K562 (cell line): ENCODE data around the gene PDZD2. TPM values are rescaled to one million over a fixed set of nuclear protein-coding genes. Genes with fewer than 3 reads are reported as not detected.

ENCODE experiments used
- ATAC-seq: fragments of 200-7000 bp; cut with Tn5 transposase; 3 replicates; pipeline ENCODE4 v1.9.1; 2020; ENCODE audit warnings: moderate library complexity
- BruUV-seq: library from RNA; stranded (reverse); fragments of 400-500 nt; replicated peaks from 2 replicates; lab custom pipeline; 2021; lab: Mats Ljungman, UMichigan
- CTCF ChIA-PET: fragments of 300-600 bp; formaldehyde crosslinking; extraction: SDS; loops from one replicate; lab custom pipeline; 2021; ENCODE audit warnings: low intra/inter-chr PET ratio; lab: Yijun Ruan, JAX
- POLR2A ChIA-PET: fragments of 300-600, 350-650 bp; sonication (Branson Sonifier 250); formaldehyde crosslinking; extraction: SDS; loops from one replicate; lab custom pipeline; 2021; ENCODE audit warnings: antibody characterized with exemption, inconsistent platforms; lab: Yijun Ruan, JAX
- DNase-seq, 4 experiments: peaks; one replicate each; pipeline versions ENCODE4 v3.0.0 to v3.0.0-alpha.2; 2011 to 2018; ENCODE audit warnings: low spot score in 3 of 4, mixed read lengths in 3 of 4; ENCODE audit errors: extremely low read depth in 1 of 4
- FAIRE-seq: peaks from 2 replicates; lab custom pipeline; 2011; peaks lifted over from hg19 to GRCh38; lab: Jason Lieb, UNC
- H2AFZ ChIP-seq: 2 replicates; pipeline ENCODE4 v1.6.0; 2011; ENCODE audit warnings: low read depth, low read length, control low read depth, inconsistent platforms
- H3K27ac ChIP-seq: fragments of 200-600 bp; 3 replicates; pipeline ENCODE4 v1.8.0; 2011; ENCODE audit warnings: low read depth, mild to moderate bottlenecking, control low read depth, inconsistent platforms, low read length, moderate library complexity, mixed read lengths; ENCODE audit errors: extremely low read depth
- H3K27me3 ChIP-seq, 2 experiments: fragments of 300-600 bp in 1 of 2; 2 replicates in 1 of 2; 3 replicates in 1 of 2; pipeline versions ENCODE4 v1.6.0 to v1.8.0; 2011; ENCODE audit warnings: inconsistent platforms in 2 of 2, low read length in 2 of 2, mild to moderate bottlenecking in 1 of 2, mixed read lengths in 1 of 2, moderate library complexity in 1 of 2; ENCODE audit not compliant: control insufficient read depth in 2 of 2, insufficient read depth in 2 of 2
- H3K36me3 ChIP-seq: fragments of 300-600 bp; 3 replicates; pipeline ENCODE4 v1.8.0; 2011; ENCODE audit warnings: mild to moderate bottlenecking, low read length, inconsistent platforms; ENCODE audit not compliant: control insufficient read depth, insufficient read depth
- H3K4me1 ChIP-seq, 2 experiments: fragments of 200-600 bp in 1 of 2; replicated peaks in 1 of 2; 2 replicates in 1 of 2; 3 replicates in 1 of 2; pipeline versions ENCODE4 v1.5.1 to v1.8.0; 2011; ENCODE audit warnings: inconsistent platforms in 2 of 2, low read length in 2 of 2, mild to moderate bottlenecking in 1 of 2, mixed read lengths in 1 of 2, moderate library complexity in 1 of 2; ENCODE audit not compliant: control insufficient read depth in 2 of 2, insufficient read depth in 2 of 2
- H3K4me2 ChIP-seq: 2 replicates; pipeline ENCODE4 v1.6.1; 2011; ENCODE audit warnings: low read length, control low read depth, inconsistent platforms, mixed read lengths; ENCODE audit not compliant: insufficient read depth
- H3K4me3 ChIP-seq: fragments of 200-600 bp; sonication (generic), shearing (Covaris generic); 2 replicates; pipeline ENCODE4 v1.5.1; 2016; ENCODE audit warnings: control low read depth, inconsistent platforms
- H3K79me2 ChIP-seq: fragments of 200-600 bp; 3 replicates; pipeline ENCODE4 v1.8.0; 2011; ENCODE audit warnings: low read length, inconsistent platforms; ENCODE audit not compliant: control insufficient read depth, insufficient read depth
- H3K9ac ChIP-seq, 2 experiments: 2 replicates each; pipeline versions ENCODE4 v1.6.0 to v1.6.1; 2011; ENCODE audit warnings: low read depth in 2 of 2, low read length in 2 of 2, control low read depth in 1 of 2, inconsistent platforms in 1 of 2, mild to moderate bottlenecking in 1 of 2, mixed read lengths in 1 of 2; ENCODE audit not compliant: insufficient read depth in 1 of 2
- H3K9me1 ChIP-seq: one replicate; pipeline ENCODE4 v1.6.0; 2011; ENCODE audit warnings: inconsistent platforms, mild to moderate bottlenecking, low read length, moderate library complexity; ENCODE audit not compliant: control insufficient read depth, insufficient read depth
- H3K9me3 ChIP-seq: replicated peaks from 2 replicates; pipeline ENCODE4 v1.5.1; 2011; ENCODE audit warnings: low read depth, low read length, inconsistent platforms; ENCODE audit not compliant: control insufficient read depth, insufficient read depth
- H4K20me1 ChIP-seq: replicated peaks from 2 replicates; pipeline ENCODE4 v1.6.1; 2011; ENCODE audit warnings: low read length, inconsistent platforms, mixed read lengths; ENCODE audit not compliant: control insufficient read depth, insufficient read depth
- BHLHE40 ChIP-seq: IDR thresholded peaks from 2 replicates; pipeline ENCODE4 v1.6.1; 2011; ENCODE audit warnings: low read length, improper control_type of control experiment
- CBX3 ChIP-seq, 2 experiments: IDR thresholded peaks; 1 replicate in 1 of 2; 2 replicates in 1 of 2; pipeline ENCODE4 v1.6.1; 2012; ENCODE audit warnings: inconsistent platforms in 2 of 2, low read length in 2 of 2, borderline replicate concordance in 1 of 2, control low read depth in 1 of 2
- EP400 ChIP-seq: fragments of 450-650 bp; IDR thresholded peaks from 2 replicates; pipeline ENCODE4 v1.6.1; 2017; ENCODE audit warnings: antibody characterized with exemption, mild to moderate bottlenecking, moderate library complexity
- FOXJ2 ChIP-seq: fragments of 200-800 bp; sonication (Bioruptor generic); IDR thresholded peaks from 2 replicates; pipeline ENCODE4 v1.6.1; 2016; ENCODE audit warnings: missing genetic modification characterization, missing compliant biosample characterization
- FOXM1 ChIP-seq, 2 experiments: fragments of 450-650 bp in 1 of 2; sonication (generic) in 1 of 2; formaldehyde crosslinking in 1 of 2; IDR thresholded peaks; 2 replicates each; pipeline versions ENCODE4 v1.6.1 to v1.9.0; 2017 to 2022; ENCODE audit warnings: low read depth in 2 of 2, mild to moderate bottlenecking in 2 of 2, missing genetic modification reagents in 1 of 2, moderate library complexity in 1 of 2
- HCFC1 ChIP-seq: IDR thresholded peaks from 2 replicates; pipeline ENCODE4 v1.6.1; 2012; ENCODE audit warnings: low read depth, low read length, improper control_type of control experiment
- JUND ChIP-seq, 2 experiments: IDR thresholded peaks; 2 replicates in 1 of 2; 3 replicates in 1 of 2; pipeline ENCODE4 v1.6.1; 2011; ENCODE audit warnings: borderline replicate concordance in 2 of 2, low read depth in 2 of 2, low read length in 2 of 2, improper control_type of control experiment in 1 of 2, missing biosample characterization in 1 of 2, missing genetic modification characterization in 1 of 2, missing genetic modification reagents in 1 of 2
- KDM2B ChIP-seq: fragments of 250-450 bp; sonication (Bioruptor Pico); IDR thresholded peaks from 2 replicates; pipeline ENCODE4 v1.8.0; 2021; ENCODE audit warnings: mild to moderate bottlenecking, moderate library complexity
- MECOM ChIP-seq: fragments of 250-450 bp; sonication (Bioruptor Pico); IDR thresholded peaks from 2 replicates; pipeline ENCODE4 v1.8.0; 2022; ENCODE audit warnings: inconsistent platforms
- MED1 ChIP-seq: sonication (generic); formaldehyde crosslinking; IDR thresholded peaks from 2 replicates; pipeline ENCODE4 v1.8.1; 2023; ENCODE audit warnings: missing genetic modification reagents, borderline replicate concordance
- RAD21 ChIP-seq, 2 experiments: fragments of 250-450 bp in 1 of 2; fragments of 450-650 bp in 1 of 2; sonication (Bioruptor Pico) in 1 of 2; formaldehyde crosslinking in 1 of 2; IDR thresholded peaks in 1 of 2; conservative IDR thresholded peaks in 1 of 2; 2 replicates each; pipeline versions ENCODE4 v1.4.0 to v1.8.0; 2020 to 2022; ENCODE audit warnings: mild to moderate bottlenecking in 2 of 2, moderate library complexity in 1 of 2
- RBFOX2 ChIP-seq: fragments of 200-400 bp; formaldehyde crosslinking; IDR thresholded peaks from 2 replicates; pipeline ENCODE4 v1.6.1; 2017; ENCODE audit warnings: low read depth, mild to moderate bottlenecking, low read length, moderate library complexity
- RUNX1 ChIP-seq: sonication (generic); IDR thresholded peaks from 2 replicates; pipeline ENCODE4 v1.6.1; 2016; ENCODE audit warnings: antibody characterized with exemption, low read depth
- STAT5A ChIP-seq: IDR thresholded peaks from 2 replicates; pipeline ENCODE4 v1.6.1; 2012; ENCODE audit warnings: low read length, inconsistent platforms, borderline replicate concordance
- ZFP36 ChIP-seq: fragments of 150-350 bp; IDR thresholded peaks from 2 replicates; pipeline ENCODE4 v1.6.1; 2018; ENCODE audit warnings: low read length, low read depth; ENCODE audit not compliant: partially characterized antibody
- ZNF239 ChIP-seq: fragments of 250-450 bp; sonication (Bioruptor Pico); IDR thresholded peaks from 2 replicates; pipeline ENCODE4 v1.4.0; 2020; ENCODE audit warnings: mild to moderate bottlenecking
- ZNF253 ChIP-seq: fragments of 250-450 bp; sonication (Bioruptor Pico); conservative IDR thresholded peaks from 2 replicates; pipeline ENCODE4 v1.6.1; 2021; ENCODE audit warnings: mild to moderate bottlenecking
- ZNF518B ChIP-seq: fragments of 250-450 bp; sonication (Bioruptor Pico); IDR thresholded peaks from 2 replicates; pipeline ENCODE4 v1.5.0; 2021; ENCODE audit warnings: mild to moderate bottlenecking, moderate library complexity
- ZNF586 ChIP-seq: fragments of 450-650 bp; formaldehyde crosslinking; conservative IDR thresholded peaks from 2 replicates; pipeline ENCODE4 v1.4.0; 2020; ENCODE audit warnings: mild to moderate bottlenecking, moderate library complexity
- ZSCAN32 ChIP-seq: fragments of 450-650 bp; formaldehyde crosslinking; IDR thresholded peaks from 2 replicates; pipeline ENCODE4 v1.4.0; 2020; ENCODE audit warnings: mild to moderate bottlenecking, moderate library complexity
- WGBS: fragments of 100-300 bp; shearing (Covaris generic); methylation state at CpG from one replicate; pipeline ENCODE4 v1.1.6; 2016; ENCODE audit warnings: low coverage, mixed read lengths; ENCODE audit not compliant: insufficient coverage; ENCODE audit errors: missing lambda C conversion rate; 5-methylcytosine and 5-hydroxymethylcytosine counted together
- in situ Hi-C: fragments of 300-500 bp; cut with MboI; formaldehyde crosslinking; loops from 4 replicates; pipeline ENCODE4 v1.15.0; 2018; ENCODE audit warnings: inconsistent platforms, mixed read lengths
- intact Hi-C: fragments of 100-400 bp; cut with micrococcal nuclease; formaldehyde crosslinking; loops from 2 replicates; pipeline ENCODE4 v1.14.2; 2022
- polyA plus RNA-seq, 8 experiments: library from polyadenylated mRNA; depleted of rRNA in 4 of 8; stranded (reverse) in 5 of 8; unstranded in 3 of 8; fragments of >200 nt; fragmentation: Nextera tagmentation in 2 of 8; fragmentation: Illumina TruSeq in 1 of 8; extraction: Ambion mirVana in 2 of 8; extraction: Trizol in 1 of 8; gene quantifications; 2 replicates each; pipeline versions ENCODE4 v1.2.1 to v1.2.3, GENCODE V29; 2011 to 2014; ENCODE audit warnings: inconsistent platforms in 1 of 8, missing spikeins in 1 of 8
- total RNA-seq, 7 experiments: library from RNA; depleted of rRNA in 6 of 7; stranded (reverse); fragments of >200 nt in 6 of 7; fragmentation: Illumina TruSeq in 2 of 7; extraction: Trizol in 2 of 7; gene quantifications; 2 replicates each; pipeline versions ENCODE4 v1.2.1 to v1.2.3, GENCODE V29; 2011 to 2021; ENCODE audit warnings: low replicate concordance in 1 of 7

PDZD2 gene
- total and polyA plus RNA-seq, 9 of the 15 experiments (the other 6 are each of a cell fraction or from before 2014, with no cell fraction given) = 0.02 to 0.08 (median 0.04) TPM; not detected in 6

- Histone ChIP-seq H3K4me2 (no peak overlapping the region), H3K4me3 (no peak overlapping the region), H3K4me1 (no peaks in the 10 kb centered on the region), H3K27ac (no peak overlapping the region), H3K27me3 (peaks cover 13 to 23% of the 10 kb centered on the region in 2 experiments; a peak in 4 of 5 replicates), H3K36me3 (no peaks in the 10 kb centered on the region), H2AFZ (no peak overlapping the region), H4K20me1 (no peaks in the 10 kb centered on the region), H3K79me2 (no peaks in the 10 kb centered on the region), H3K9me3 (no peaks in the 10 kb centered on the region), H3K9me1 (no peaks in the 10 kb centered on the region), H3K9ac (no peak overlapping the region)
- no peak for FAIRE-seq
- no peak for TF ChIP-seq ZNF239 (CRISPR knock-in tag)
- TF ChIP-seq ZNF586 (CRISPR knock-in tag) = no peak
- TF ChIP-seq ZFP36 = no peak
- TF ChIP-seq ZNF253 (CRISPR knock-in tag) = no peak
- no peak for TF ChIP-seq ZNF518B
- TF ChIP-seq BHLHE40 = no peak
- TF ChIP-seq KDM2B (CRISPR knock-in tag) = no peak
- no peak for TF ChIP-seq EP400
- TF ChIP-seq RAD21 (CRISPR knock-in tag; conservative IDR thresholded peaks at IDR 0.05 in 1 of 2, IDR thresholded peaks at IDR 0.05 in 1 of 2) = no peak
- no peak for TF ChIP-seq MECOM
- TF ChIP-seq JUND (IDR thresholded peaks at IDR 0.05; ENCODE audit: borderline replicate concordance, low read depth, low read length) = no peak
- TF ChIP-seq JUND (tag; IDR thresholded peaks at IDR 0.05; ENCODE audit: borderline replicate concordance, low read depth, low read length) = no peak
- TF ChIP-seq FOXM1 (IDR thresholded peaks at IDR 0.05; ENCODE audit: low read depth) = no peak
- no peak for TF ChIP-seq FOXM1 (CRISPR knock-in tag; IDR thresholded peaks at IDR 0.05; ENCODE audit: low read depth)
- TF ChIP-seq RUNX1 = no peak
- TF ChIP-seq STAT5A = no peak
- TF ChIP-seq CBX3 (IDR thresholded peaks at IDR 0.05; ENCODE audit: borderline replicate concordance in 1 of 2, low read length in 2 of 2) = no peak
- no peak for TF ChIP-seq ZSCAN32 (CRISPR knock-in tag)
- TF ChIP-seq RBFOX2 = no peak
- TF ChIP-seq HCFC1 = no peak
- no peak for TF ChIP-seq FOXJ2 (tag)
- no peak for TF ChIP-seq MED1
- ChIA-PET CTCF (no interaction called here), POLR2A (no interaction called here)
- no peak for ATAC-seq
- in situ Hi-C loops = no loop called here
- WGBS = 0% methylated on average over 2 of the region's 2 CpGs
- intact Hi-C loops = no loop called here
- no TSS peak for BruUV-seq
- no peak for DNase-seq
These were observed 343.7 kb downstream of the PDZD2 start for GRCh38 chr5:31982621-31983020.
